Measurements from ENCODE around the gene NCEH1.
"Not testable (repeated sequence)": the region's sequence is repeated elsewhere in the genome, so short reads cannot be mapped to it uniquely, and the experiment has no call there.

NCEH1 gene

GRCh38 chr3:172749230-172749965 is 38.5 kb upstream of the NCEH1 start:
- H3K27ac ChIP-seq, result peak overlapping the region; percentile 88
- TF ChIP-seq ZFX (IDR thresholded peaks at IDR 0.05; ENCODE audit: borderline replicate concordance) (no peak), CTCF (IDR thresholded peaks at IDR 0.05) (no peak)

- no peak for TF ChIP-seq ZFX (IDR thresholded peaks at IDR 0.05; ENCODE audit: borderline replicate concordance)
- TF ChIP-seq CTCF (IDR thresholded peaks at IDR 0.05), result no peak
- H3K27ac ChIP-seq, result no peak overlapping the region
Measured at GRCh38 chr3:172746475-172746874, 35.6 kb upstream of the NCEH1 start.

- TF ChIP-seq CTCF (IDR thresholded peaks at IDR 0.05), result no peak
- TF ChIP-seq ZFX (IDR thresholded peaks at IDR 0.05; ENCODE audit: borderline replicate concordance), result no peak
- H3K27ac ChIP-seq, result no peak overlapping the region
Measured at GRCh38 chr3:172739462-172739861, 28.6 kb upstream of the NCEH1 start.

- H3K27ac ChIP-seq, result no peak overlapping the region
- no peak for TF ChIP-seq ZFX (IDR thresholded peaks at IDR 0.05; ENCODE audit: borderline replicate concordance)
- TF ChIP-seq CTCF (IDR thresholded peaks at IDR 0.05), result no peak
Measured at GRCh38 chr3:172735014-172735413, 24.1 kb upstream of the NCEH1 start.

- TF ChIP-seq ZFX (IDR thresholded peaks at IDR 0.05; ENCODE audit: borderline replicate concordance) (no peak), CTCF (IDR thresholded peaks at IDR 0.05) (no peak)
- no peak overlapping the region for H3K27ac ChIP-seq
Measured at GRCh38 chr3:172726380-172726779, 15.5 kb upstream of the NCEH1 start.

GRCh38 chr3:172722536-172723040 is 11.7 kb upstream of the NCEH1 start:
- not testable (repeated sequence) for H3K27ac ChIP-seq

GRCh38 chr3:172717493-172718088 is 6.7 kb upstream of the NCEH1 start:
- TF ChIP-seq ZFX (IDR thresholded peaks at IDR 0.05; ENCODE audit: borderline replicate concordance), result no peak
- peak; percentile 76 for TF ChIP-seq CTCF (IDR thresholded peaks at IDR 0.05)
- no peak overlapping the region for H3K27ac ChIP-seq
